ENCODE results near the gene SLC30A7.

GRCh38 chr1:100875228-100875627 is 20.7 kb upstream of the SLC30A7 start:
- TF ChIP-seq, protein P1, sequence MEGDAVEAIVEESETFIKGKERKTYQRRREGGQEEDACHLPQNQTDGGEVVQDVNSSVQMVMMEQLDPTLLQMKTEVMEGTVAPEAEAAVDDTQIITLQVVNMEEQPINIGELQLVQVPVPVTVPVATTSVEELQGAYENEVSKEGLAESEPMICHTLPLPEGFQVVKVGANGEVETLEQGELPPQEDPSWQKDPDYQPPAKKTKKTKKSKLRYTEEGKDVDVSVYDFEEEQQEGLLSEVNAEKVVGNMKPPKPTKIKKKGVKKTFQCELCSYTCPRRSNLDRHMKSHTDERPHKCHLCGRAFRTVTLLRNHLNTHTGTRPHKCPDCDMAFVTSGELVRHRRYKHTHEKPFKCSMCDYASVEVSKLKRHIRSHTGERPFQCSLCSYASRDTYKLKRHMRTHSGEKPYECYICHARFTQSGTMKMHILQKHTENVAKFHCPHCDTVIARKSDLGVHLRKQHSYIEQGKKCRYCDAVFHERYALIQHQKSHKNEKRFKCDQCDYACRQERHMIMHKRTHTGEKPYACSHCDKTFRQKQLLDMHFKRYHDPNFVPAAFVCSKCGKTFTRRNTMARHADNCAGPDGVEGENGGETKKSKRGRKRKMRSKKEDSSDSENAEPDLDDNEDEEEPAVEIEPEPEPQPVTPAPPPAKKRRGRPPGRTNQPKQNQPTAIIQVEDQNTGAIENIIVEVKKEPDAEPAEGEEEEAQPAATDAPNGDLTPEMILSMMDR (IDR thresholded peaks at IDR 0.05; ENCODE audit: low read length): no peak
- TF ChIP-seq EZH2phosphoT487 (IDR thresholded peaks at IDR 0.05; ENCODE audit: low read length): no peak

All from MM.1S (cell line).